ENCODE measurements around the gene HSPA2. TPM values are rescaled to one million over a fixed set of nuclear protein-coding genes. Genes with fewer than 3 reads are reported as not detected.

The HSPA2 gene
- total and polyA plus RNA-seq, 2 of the 13 experiments (the other 11 are each of a cell fraction or from before 2014, with no cell fraction given), result 0.15 to 0.27 TPM

GRCh38 chr14:64562436-64562835 is 21.9 kb downstream of the HSPA2 start:
- DNase-seq (ENCODE audit: low spot score) (no peak), ATAC-seq (no peak), FAIRE-seq (no peak)
- Histone ChIP-seq H3K9ac (ENCODE audit: insufficient read depth, low read depth, low read length) (no peak overlapping the region), H4K20me1 (ENCODE audit: insufficient read depth, low read length) (no peaks in the 10 kb centered on the region), H2AFZ (ENCODE audit: low read length) (no peak overlapping the region), H3K4me3 (replicated peaks in 1 of 3; ENCODE audit: insufficient read depth in 1 of 3, low read depth in 2 of 3, low read length in 3 of 3) (no peak overlapping the region), H3K9me3 (ENCODE audit: low read length) (no peaks in the 10 kb centered on the region), H3K4me2 (ENCODE audit: low read depth, low read length) (no peak overlapping the region), H3K79me2 (ENCODE audit: insufficient read depth, low read length) (no peaks in the 10 kb centered on the region), H3K36me3 (replicated peaks in 1 of 2; ENCODE audit: control insufficient read depth in 1 of 2, insufficient read depth in 2 of 2, low read length in 2 of 2) (no peaks in the 10 kb centered on the region), H3K27ac (ENCODE audit: extremely low read length, insufficient read depth, low read length) (no peak overlapping the region), H3K4me1 (ENCODE audit: insufficient read depth, low read length) (no peaks in the 10 kb centered on the region), H3K27me3 (ENCODE audit: control insufficient read depth in 1 of 2, insufficient read depth in 2 of 2, low read length in 2 of 2) (peaks cover 0 to 10% of the 10 kb centered on the region in 2 experiments; a peak in 2 of 5 replicates)
- intact Hi-C loops (cut with micrococcal nuclease; ENCODE audit: unreplicated experiment) (no loop called here), in situ Hi-C loops (cut with HindIII; ENCODE audit: extremely low pct_ligation_motif_present, low pct_unique_long_range_greater_than_20kb) (no loop called here)
- CTCF ChIA-PET (ENCODE audit: low intra/inter-chr PET ratio, low total read pairs), result no interaction called here
- POLR2A ChIA-PET, result no interaction called here
- no peak for TF ChIP-seq SRSF9 (IDR thresholded peaks at IDR 0.05; ENCODE audit: borderline replicate concordance, insufficient read depth, low read depth, low read length, poor library complexity, severe bottlenecking)
- no peak for TF ChIP-seq NONO (IDR thresholded peaks at IDR 0.05)
- TF ChIP-seq NONO (CRISPR knock-in tag; conservative IDR thresholded peaks at IDR 0.05), result no peak
- TF ChIP-seq RELA (CRISPR knock-in tag; IDR thresholded peaks at IDR 0.05), result no peak
- no peak for TF ChIP-seq PREB (CRISPR knock-in tag; IDR thresholded peaks at IDR 0.05)
- no peak for TF ChIP-seq CBX5 (CRISPR knock-in tag; IDR thresholded peaks at IDR 0.05; ENCODE audit: borderline replicate concordance)
- no peak for TF ChIP-seq SIN3A (IDR thresholded peaks at IDR 0.05; ENCODE audit: borderline replicate concordance, low read depth, low read length)
- TF ChIP-seq STAT6 (CRISPR knock-in tag; IDR thresholded peaks at IDR 0.05; ENCODE audit: borderline replicate concordance), result no peak
- no peak for TF ChIP-seq MBD4 (IDR thresholded peaks at IDR 0.05; ENCODE audit: borderline replicate concordance, low read length)
- no peak for TF ChIP-seq ARNT (IDR thresholded peaks at IDR 0.05)
- no peak for TF ChIP-seq ZNF775 (CRISPR knock-in tag; IDR thresholded peaks at IDR 0.05; ENCODE audit: borderline replicate concordance)
- TF ChIP-seq ZNF788 (CRISPR knock-in tag; IDR thresholded peaks at IDR 0.05; ENCODE audit: borderline replicate concordance), result no peak
- no peak for TF ChIP-seq MAFG (CRISPR knock-in tag; IDR thresholded peaks at IDR 0.05)
- no peak for TF ChIP-seq CERS6 (CRISPR knock-in tag; IDR thresholded peaks at IDR 0.05)
- no peak for TF ChIP-seq ZGPAT (CRISPR knock-in tag; IDR thresholded peaks at IDR 0.05)
- no peak for TF ChIP-seq HIVEP1 (CRISPR knock-in tag; IDR thresholded peaks at IDR 0.05)
- no peak for TF ChIP-seq ZNF580 (CRISPR knock-in tag; IDR thresholded peaks at IDR 0.05; ENCODE audit: borderline replicate concordance, low read depth)
- no peak for TF ChIP-seq ZNF546 (CRISPR knock-in tag; conservative IDR thresholded peaks at IDR 0.05)
- no peak for TF ChIP-seq ZSCAN9 (CRISPR knock-in tag; IDR thresholded peaks at IDR 0.05; ENCODE audit: borderline replicate concordance)
- no TSS peak for BruUV-seq (replicated peaks)
